ENCODE data around the gene WDR1.

The WDR1 gene

GRCh38 chr4:10084651-10085358 lies 31.8 kb downstream of the WDR1 start:
- H3K4me3 ChIP-seq (ENCODE audit: control insufficient read depth, low read depth, low read length) = no peak overlapping the region
- DNase-seq (ENCODE audit: low read depth) = no peak
- no peak for TF ChIP-seq CTCF (IDR thresholded peaks at IDR 0.05; ENCODE audit: control insufficient read depth, insufficient read depth, low read depth, low read length, missing control alignments)

GRCh38 chr4:10083861-10084641 lies 32.5 kb downstream of the WDR1 start:
- DNase-seq (ENCODE audit: low read depth) = no peak
- no peak for TF ChIP-seq CTCF (IDR thresholded peaks at IDR 0.05; ENCODE audit: control insufficient read depth, insufficient read depth, low read depth, low read length, missing control alignments)
- H3K4me3 ChIP-seq (ENCODE audit: control insufficient read depth, low read depth, low read length) = no peak overlapping the region

GRCh38 chr4:10083331-10083771 lies 33.2 kb downstream of the WDR1 start:
- H3K4me3 ChIP-seq (ENCODE audit: control insufficient read depth, low read depth, low read length) = no peak overlapping the region
- no peak for TF ChIP-seq CTCF (IDR thresholded peaks at IDR 0.05; ENCODE audit: control insufficient read depth, insufficient read depth, low read depth, low read length, missing control alignments)
- DNase-seq (ENCODE audit: low read depth) = no peak

GRCh38 chr4:10082459-10083272 lies 33.9 kb downstream of the WDR1 start:
- H3K4me3 ChIP-seq (ENCODE audit: control insufficient read depth, low read depth, low read length) = no peak overlapping the region
- TF ChIP-seq CTCF (IDR thresholded peaks at IDR 0.05; ENCODE audit: control insufficient read depth, insufficient read depth, low read depth, low read length, missing control alignments) = no peak
- DNase-seq (ENCODE audit: low read depth) = no peak

- no peak for TF ChIP-seq CTCF (IDR thresholded peaks at IDR 0.05; ENCODE audit: control insufficient read depth, insufficient read depth, low read depth, low read length, missing control alignments)
- DNase-seq (ENCODE audit: low read depth) = no peak
- no peak overlapping the region for H3K4me3 ChIP-seq (ENCODE audit: control insufficient read depth, low read depth, low read length)
Measured at GRCh38 chr4:10082047-10082446, 34.6 kb downstream of the WDR1 start.

- DNase-seq (ENCODE audit: low read depth) = no peak
- no peak for TF ChIP-seq CTCF (IDR thresholded peaks at IDR 0.05; ENCODE audit: control insufficient read depth, insufficient read depth, low read depth, low read length, missing control alignments)
- H3K4me3 ChIP-seq (ENCODE audit: control insufficient read depth, low read depth, low read length) = no peak overlapping the region
Measured at GRCh38 chr4:10081218-10081606, 35.4 kb downstream of the WDR1 start.

Data from AG09309 (cell line).